Thoracic aorta (tissue), 2 donors: Measurements from ENCODE around the gene PTDSS2. TPM values are rescaled to one million over a fixed set of nuclear protein-coding genes. Genes with fewer than 3 reads are reported as not detected.
"Not testable (repeated sequence)": the region's sequence is repeated elsewhere in the genome, so short reads cannot be mapped to it uniquely, and the experiment has no call there.

Experiments
- ATAC-seq: fragments of 150-250 bp; one replicate; pipeline ENCODE4 v1.8.0; 2017; ENCODE audit warnings: low read depth; ENCODE audit not compliant: insufficient number of reproducible peaks, low FRiP score
- DNase-seq: peaks from one replicate; pipeline ENCODE4 v3.0.0-alpha.2; 2020; ENCODE audit warnings: low spot score
- H3K27ac ChIP-seq, 2 donors: fragments of 200-600 bp; sonication (generic); 1 replicate in 1 of 2; 2 replicates in 1 of 2; pipeline ENCODE4 v1.5.1; 2016; ENCODE audit warnings: mild to moderate bottlenecking in 2 of 2, moderate library complexity in 2 of 2
- H3K27me3 ChIP-seq: fragments of 200-600 bp; sonication (generic); replicated peaks from 2 replicates; pipeline ENCODE4 v1.6.0; 2016; ENCODE audit warnings: mild to moderate bottlenecking; ENCODE audit not compliant: insufficient read depth
- H3K36me3 ChIP-seq: fragments of 200-600 bp; sonication (generic); one replicate; pipeline ENCODE4 v1.5.1; 2016
- H3K4me1 ChIP-seq, 2 donors: fragments of 200-600 bp; sonication (generic); 1 replicate in 1 of 2; 2 replicates in 1 of 2; pipeline versions ENCODE4 v1.5.1 to v1.6.0; 2016; ENCODE audit warnings: low read depth in 2 of 2, mild to moderate bottlenecking in 1 of 2; ENCODE audit not compliant: control insufficient read depth in 1 of 2
- H3K4me3 ChIP-seq: fragments of 200-600 bp; sonication (generic); 2 replicates; pipeline ENCODE4 v1.5.1; 2016; ENCODE audit warnings: mild to moderate bottlenecking
- H3K9me3 ChIP-seq: fragments of 200-600 bp; sonication (generic); 2 replicates; pipeline ENCODE4 v1.5.1; 2016
- CTCF ChIP-seq: fragments of 200-600 bp; sonication (generic); IDR thresholded peaks from one replicate; pipeline ENCODE4 v1.5.1; 2019; ENCODE audit warnings: antibody characterized with exemption
- total RNA-seq, 2 donors: library from RNA; depleted of rRNA; stranded (reverse); fragments of >200 nt; gene quantifications; one replicate each; pipeline versions ENCODE4 v1.1.0 to v1.2.3, GENCODE V29; 2016

PTDSS2 gene
- total RNA-seq, 2 donors from 2014 or later: 34.0 to 34.7 TPM

DNA sequence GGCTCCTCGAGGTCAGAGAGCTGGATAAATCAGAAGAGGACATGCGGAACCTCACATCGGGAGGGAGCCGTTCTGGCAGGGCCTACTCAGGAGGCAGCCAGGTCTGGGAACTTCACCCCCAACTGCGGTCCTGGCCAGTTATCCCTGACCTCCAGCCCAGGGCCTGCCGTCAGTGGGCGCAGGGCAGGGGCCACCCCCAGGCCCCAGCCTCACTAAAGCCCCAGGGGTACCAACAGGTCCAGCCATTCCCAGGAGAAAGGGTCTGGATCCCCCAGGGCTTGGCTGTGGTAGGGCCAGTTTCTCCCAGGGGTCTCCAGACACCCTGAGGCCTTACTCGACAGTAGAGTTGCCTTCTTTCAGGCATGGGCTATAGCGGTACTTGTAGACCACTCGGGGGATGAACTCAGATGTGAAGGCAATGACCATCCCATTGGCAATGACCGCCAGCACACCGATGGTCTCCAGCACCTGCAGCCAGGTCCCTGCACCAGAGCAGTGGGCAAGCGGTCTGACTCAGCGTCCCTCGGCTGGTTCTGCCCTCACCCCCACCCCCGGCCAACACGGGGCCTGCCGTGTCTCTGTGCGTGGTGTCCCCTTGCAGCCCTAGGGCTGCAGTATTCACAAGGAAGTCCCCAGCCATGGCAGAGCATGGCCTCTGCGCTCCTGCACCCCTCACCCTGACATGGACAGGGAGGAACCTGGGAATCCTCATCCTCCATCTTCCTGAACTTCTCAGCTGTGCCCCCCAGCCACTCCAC, 30.7 kb upstream of the PTDSS2 start:
- peaks cover 4% of the 10 kb centered on the region for H3K27me3 ChIP-seq
- DNase-seq (no peak), ATAC-seq (no peak)
- H3K36me3 ChIP-seq: no peaks in the 10 kb centered on the region
- H3K27ac ChIP-seq: no peak overlapping the region
- TF ChIP-seq CTCF: no peak
- H3K4me1 ChIP-seq: peaks cover 0 to 13% of the 10 kb centered on the region in 2 donors
- H3K9me3 ChIP-seq: no peaks in the 10 kb centered on the region
- H3K4me3 ChIP-seq: no peak overlapping the region

- Histone ChIP-seq H3K4me3 (no peak overlapping the region), H3K36me3 (no peaks in the 10 kb centered on the region), H3K9me3 (no peaks in the 10 kb centered on the region), H3K27ac (no peak overlapping the region), H3K27me3 (peaks cover 4% of the 10 kb centered on the region), H3K4me1 (peaks cover 0 to 13% of the 10 kb centered on the region in 2 donors)
- DNase-seq: no peak
- no peak for ATAC-seq
- TF ChIP-seq CTCF: no peak
Observed at GRCh38 chr11:420054-420910, 29.8 kb upstream of the PTDSS2 start.

GRCh38 chr11:420911-421321, 29.2 kb upstream of the PTDSS2 start:
- ATAC-seq (no peak), DNase-seq (no peak)
- peaks cover 0 to 13% of the 10 kb centered on the region in 2 donors for H3K4me1 ChIP-seq
- H3K36me3 ChIP-seq: no peaks in the 10 kb centered on the region
- no peak overlapping the region for H3K4me3 ChIP-seq
- no peaks in the 10 kb centered on the region for H3K9me3 ChIP-seq
- H3K27me3 ChIP-seq: peaks cover 4% of the 10 kb centered on the region
- TF ChIP-seq CTCF: no peak
- H3K27ac ChIP-seq: no peak overlapping the region

DNA sequence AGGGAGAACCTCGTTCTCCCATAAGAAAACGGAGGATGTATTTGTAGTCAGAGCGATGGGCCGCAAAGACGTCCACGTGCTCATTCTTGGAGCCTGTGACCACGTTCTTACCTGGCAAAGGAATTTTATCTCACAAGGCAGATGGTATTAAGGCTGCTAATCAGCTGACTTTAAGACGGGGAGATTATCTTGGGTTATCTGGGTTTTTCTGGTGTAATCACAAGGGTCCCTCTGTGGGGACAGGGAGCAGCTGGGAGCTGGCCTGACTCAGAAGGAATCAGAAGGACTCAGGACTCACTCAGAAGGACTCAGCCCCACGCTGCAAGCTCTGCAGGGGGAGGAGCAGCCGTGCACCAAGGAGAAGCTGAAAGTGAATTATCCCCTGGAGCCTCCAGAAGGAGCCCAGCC, 27.8 kb upstream of the PTDSS2 start:
- DNase-seq: no peak
- ATAC-seq: no peak
- Histone ChIP-seq H3K4me3 (no peak overlapping the region), H3K27me3 (peaks cover 4% of the 10 kb centered on the region), H3K36me3 (no peaks in the 10 kb centered on the region), H3K27ac (no peak overlapping the region), H3K9me3 (no peaks in the 10 kb centered on the region), H3K4me1 (peaks cover 0 to 2% of the 10 kb centered on the region in 2 donors)
- no peak for TF ChIP-seq CTCF

DNA sequence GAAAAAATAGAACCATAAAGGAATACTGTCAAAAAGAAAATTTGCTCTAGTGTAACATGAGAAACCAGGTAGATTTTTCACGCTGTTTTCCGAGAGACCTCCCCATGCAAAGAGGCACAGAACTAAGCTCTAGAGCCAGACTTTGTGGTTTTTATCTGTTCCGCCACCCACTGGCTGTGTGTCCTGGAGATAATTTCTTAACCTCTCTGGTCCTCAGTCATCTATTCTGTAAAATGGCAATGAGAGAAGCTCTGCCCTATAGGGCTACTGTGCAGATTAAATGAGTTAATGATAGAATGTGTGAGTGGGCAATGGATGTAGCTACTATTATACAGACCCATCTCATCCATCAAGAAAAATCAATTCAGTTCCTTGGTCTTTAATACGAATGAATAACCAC, 25.8 kb upstream of the PTDSS2 start:
- TF ChIP-seq CTCF: no peak
- H3K27me3 ChIP-seq: peaks cover 4% of the 10 kb centered on the region
- H3K9me3 ChIP-seq: no peaks in the 10 kb centered on the region
- DNase-seq (no peak), ATAC-seq (no peak)
- no peaks in the 10 kb centered on the region for H3K4me1 ChIP-seq
- H3K36me3 ChIP-seq: no peaks in the 10 kb centered on the region
- no peak overlapping the region for H3K4me3 ChIP-seq
- no peak overlapping the region for H3K27ac ChIP-seq

GRCh38 chr11:424766-425165, 25.3 kb upstream of the PTDSS2 start:
- not testable (repeated sequence) for H3K36me3 ChIP-seq, H3K4me3 ChIP-seq, H3K9me3 ChIP-seq, ATAC-seq, H3K4me1 ChIP-seq, DNase-seq, H3K27ac ChIP-seq, H3K27me3 ChIP-seq
